ENCODE results near the gene UGT2B11.
A peak's percentile ranks its signal among the peaks of the same experiment; 100 is the strongest.
"Not testable (repeated sequence)": the region's sequence is repeated elsewhere in the genome, so short reads cannot be mapped to it uniquely, and the experiment has no call there.

The UGT2B11 gene

DNA sequence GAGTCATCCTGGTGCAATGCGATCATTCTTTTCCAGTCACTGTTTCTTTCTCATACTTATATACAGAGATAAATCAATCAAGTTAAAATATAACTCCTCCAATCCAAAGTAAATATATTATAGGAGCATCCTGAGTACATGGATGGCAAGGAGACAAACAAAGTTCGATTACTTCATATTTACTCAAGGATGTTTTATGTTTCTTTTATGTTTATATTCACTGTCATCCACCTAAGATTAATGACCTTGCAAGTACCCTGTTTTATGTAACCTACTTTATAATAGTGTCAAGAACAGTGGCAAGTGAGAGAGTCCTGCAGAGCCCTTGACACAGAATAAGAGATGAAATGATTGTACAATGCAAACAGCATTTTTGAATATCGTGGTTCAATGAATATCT lies at the start of gene UGT2B11:
Gene UGT2B11, minus strand, starts transcription at position 33 of the 400 bp plus-strand sequence. Its CDS starts 26 bp downstream, at position 7.
- no peak for DNase-seq

DNA sequence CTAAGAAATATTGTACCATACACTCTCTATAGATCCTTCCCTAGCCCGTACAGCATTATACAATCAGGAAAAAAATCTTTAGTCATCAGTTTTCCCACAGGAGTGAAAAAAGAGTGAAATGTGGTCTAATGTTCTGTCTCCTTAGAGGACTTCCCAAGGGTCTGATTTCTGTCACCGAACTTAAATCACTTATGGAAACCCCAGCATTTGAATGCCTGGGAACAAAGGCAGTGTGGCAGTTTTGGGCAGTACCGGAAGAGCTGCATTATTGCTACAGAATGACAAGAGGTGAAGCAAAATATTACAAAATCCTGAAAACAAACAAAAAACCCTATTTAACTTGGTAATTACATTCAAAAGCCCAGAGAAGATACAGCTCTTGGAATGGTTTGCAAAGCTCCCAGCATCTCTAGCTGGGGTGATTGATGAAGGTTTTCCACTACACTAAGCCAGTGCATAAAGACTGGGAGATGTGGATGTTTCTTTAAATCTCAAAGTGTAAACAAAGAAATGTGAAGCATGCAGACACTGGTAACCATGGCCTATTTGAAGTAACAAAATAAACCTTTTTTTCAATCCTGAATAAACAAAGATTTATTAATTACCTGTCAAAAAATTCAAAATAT lies 38.7 kb upstream of the UGT2B11 start:
- not testable (repeated sequence) for DNase-seq

DNA sequence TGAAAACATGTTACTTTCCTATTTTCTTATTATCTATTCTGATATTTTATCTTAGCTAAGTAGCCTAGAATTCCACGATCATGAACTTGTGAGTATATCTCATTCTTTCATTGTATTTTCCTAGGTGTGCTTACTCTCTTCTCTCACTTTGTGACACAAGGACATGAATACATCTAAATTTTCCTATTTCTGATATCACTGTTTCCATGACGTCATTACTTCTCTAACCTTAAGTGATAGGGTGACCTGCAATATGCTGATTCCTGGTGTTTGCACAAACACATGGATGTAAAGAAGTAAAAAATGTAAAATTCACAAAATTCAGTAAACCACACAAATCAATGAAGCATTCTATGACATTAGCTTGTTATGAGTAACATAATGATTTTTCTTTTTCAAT lies 36.3 kb upstream of the UGT2B11 start:
- not testable (repeated sequence) for DNase-seq

DNA sequence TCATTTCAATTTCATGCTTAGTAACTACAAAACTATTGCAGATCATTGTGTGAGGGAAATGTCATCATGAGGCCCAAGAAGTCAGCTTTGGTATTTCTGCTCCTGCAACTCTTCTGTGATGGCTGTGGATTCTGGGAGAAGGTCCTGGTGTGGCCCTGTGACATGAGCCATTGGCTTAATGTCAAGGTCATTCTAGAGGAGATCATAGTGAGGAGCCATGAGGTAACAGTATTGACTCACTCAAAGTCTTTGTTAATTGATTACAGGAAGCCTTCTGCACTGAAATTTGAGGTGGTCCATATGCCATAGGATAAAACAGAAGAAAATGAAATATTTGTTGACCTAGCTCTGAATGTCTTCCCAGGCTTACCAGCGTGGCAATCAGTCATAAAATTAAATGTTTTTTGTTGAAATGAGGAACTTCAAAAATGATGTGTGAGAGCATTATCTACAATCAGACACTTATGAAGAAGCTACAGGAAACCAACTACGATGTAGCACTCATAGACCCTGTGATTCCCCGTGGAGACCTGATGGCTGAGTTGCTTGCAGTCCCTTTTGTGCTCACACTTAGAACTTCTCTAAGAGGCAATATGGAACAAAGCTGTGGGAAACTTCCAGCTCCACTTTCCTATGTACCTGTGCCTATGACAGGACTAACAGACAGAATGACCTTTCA lies 28.2 kb upstream of the UGT2B11 start:
- DNase-seq, result not testable (repeated sequence)

DNA sequence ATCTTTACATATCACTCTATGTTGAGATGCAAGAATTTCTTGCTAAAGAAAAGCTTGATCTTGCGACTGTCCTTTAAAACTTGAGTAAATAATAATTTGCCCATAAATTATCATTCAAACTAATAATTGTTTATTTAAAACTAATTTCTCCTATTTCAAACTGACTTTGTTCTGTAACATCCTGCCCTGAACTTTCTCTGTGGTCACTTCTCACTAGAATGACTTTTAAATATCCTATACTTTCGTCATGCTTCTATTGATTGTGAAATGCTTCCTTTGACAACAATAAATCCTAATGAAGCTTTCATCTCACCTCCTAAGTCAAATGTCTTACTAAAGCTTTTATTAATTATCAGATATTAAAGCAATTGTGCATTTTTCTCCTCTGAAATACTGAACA lies 27.2 kb upstream of the UGT2B11 start:
- not testable (repeated sequence) for DNase-seq

DNA sequence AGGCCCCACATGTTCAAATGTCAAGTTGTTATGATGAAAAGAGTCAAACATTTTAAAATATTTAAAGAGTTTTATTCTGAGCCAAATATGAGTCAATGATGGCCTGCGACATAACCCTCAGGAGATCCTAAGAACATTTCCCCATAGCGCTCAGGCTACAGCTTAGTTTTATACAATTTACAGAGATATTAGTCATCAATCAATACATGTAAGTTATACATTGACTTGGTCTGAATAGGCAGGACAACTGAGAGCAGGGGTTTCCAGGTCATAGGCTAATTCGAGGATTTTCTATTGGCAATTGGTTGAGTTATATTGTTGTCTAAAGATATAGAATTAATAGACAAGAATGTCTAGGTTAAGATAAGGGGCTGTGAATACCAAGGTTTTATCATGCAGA lies 26.2 kb upstream of the UGT2B11 start:
- DNase-seq, result not testable (repeated sequence)

DNA sequence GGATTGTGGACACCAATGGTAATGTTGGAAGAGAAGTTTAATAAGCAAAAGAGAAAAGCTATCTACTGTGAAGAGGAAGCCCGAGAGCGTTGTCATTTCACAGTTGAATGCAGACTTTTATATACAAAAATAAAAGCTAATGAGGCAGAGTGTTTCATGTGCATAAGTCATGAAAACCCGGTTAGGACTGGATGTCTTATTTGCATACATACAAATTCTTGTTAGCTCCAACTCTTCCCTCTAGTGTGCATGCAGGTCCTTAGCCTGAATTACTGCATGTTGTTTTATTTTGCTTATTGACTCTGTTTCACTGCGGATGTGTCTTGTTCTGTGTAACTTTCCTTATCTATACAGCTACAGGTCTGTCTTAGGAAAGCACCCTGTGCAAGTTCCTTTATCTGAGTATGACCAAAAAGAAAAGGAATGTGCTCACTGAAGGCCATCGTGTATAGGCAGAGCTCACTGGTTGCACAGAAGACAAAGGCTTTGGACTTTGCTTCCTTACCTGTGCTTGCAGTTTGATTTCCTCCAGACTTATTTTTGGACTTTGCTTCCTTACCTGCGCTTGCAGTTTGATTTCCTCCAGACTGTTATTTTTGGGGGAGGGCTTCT lies 25.1 kb upstream of the UGT2B11 start:
- no peak for DNase-seq

DNA sequence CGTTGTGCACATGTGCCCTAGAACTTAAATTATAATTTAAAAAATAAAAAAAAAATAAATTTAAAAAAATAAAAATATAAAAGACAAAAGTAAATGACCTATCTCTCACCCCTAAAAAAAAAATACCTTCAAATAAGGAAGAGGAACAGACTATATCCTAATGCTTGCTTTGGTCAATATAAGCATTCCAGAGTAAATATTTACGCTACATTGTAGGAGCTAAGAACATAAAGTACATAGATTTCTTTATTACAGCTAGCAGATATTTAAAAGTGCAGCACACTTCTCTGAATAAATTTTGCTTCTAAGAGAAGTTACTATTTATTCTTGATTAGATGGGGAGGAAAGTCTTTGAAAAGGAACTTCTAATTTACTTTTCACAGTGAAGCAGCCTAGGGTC lies 24.5 kb upstream of the UGT2B11 start:
- no peak for DNase-seq

DNA sequence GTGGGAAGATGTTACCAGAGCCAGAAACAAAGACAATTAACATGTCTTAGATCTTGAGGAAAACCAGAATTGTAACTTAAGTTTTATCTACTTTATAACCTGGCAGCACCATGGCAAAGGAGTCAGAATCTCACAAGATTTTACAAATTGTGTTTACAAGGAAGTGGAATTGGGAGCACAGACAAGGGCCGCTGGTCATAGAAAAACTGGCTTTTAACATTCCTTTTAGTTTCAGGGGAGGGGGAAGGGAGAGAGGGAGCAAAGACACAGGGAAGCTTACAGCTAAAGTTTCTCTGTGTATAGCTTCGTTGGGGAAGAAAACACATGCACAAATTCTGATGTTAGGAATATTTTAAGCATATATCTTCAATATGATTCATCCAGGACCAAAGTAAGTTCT lies 10.3 kb upstream of the UGT2B11 start:
- no peak for DNase-seq

DNA sequence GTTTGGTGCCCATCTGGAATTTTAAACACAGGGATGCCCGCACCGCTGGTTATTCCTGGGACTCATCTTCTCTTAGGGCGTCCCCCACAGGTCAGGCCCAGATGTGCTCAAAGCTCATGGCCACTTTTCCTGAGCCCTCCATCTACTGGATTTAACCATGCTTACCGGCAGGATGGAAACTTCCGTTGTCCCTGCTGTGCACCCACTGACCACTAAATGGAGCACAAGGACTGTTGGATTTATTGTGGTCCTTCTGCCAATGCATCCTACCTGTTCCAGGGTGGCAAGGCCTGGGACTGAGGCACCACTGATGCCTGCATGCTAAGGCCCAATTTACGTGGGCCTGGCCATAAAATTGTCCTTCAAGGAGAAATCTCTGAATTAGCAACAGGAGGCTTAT lies 8.7 kb upstream of the UGT2B11 start:
- not testable (repeated sequence) for DNase-seq

DNA sequence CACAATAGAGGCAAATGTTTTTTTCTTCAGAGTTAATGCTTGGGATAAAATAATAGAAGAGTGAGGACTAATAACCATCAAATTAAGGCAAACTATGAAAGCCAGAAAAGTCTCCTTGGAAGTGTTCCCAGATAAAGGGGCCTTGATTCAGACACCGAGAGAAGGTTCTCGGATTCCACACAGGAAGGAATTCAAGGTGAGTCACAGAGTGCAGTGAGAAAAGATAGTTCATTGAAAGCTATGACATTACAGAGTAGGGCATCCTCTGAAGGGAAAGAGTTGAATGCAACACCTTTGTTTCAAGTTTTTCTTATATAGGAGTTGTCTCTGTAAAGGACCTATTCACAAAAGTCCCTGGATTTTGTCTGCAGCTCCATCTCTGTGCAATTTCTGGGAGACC lies 3.9 kb upstream of the UGT2B11 start:
- not testable (repeated sequence) for DNase-seq

DNA sequence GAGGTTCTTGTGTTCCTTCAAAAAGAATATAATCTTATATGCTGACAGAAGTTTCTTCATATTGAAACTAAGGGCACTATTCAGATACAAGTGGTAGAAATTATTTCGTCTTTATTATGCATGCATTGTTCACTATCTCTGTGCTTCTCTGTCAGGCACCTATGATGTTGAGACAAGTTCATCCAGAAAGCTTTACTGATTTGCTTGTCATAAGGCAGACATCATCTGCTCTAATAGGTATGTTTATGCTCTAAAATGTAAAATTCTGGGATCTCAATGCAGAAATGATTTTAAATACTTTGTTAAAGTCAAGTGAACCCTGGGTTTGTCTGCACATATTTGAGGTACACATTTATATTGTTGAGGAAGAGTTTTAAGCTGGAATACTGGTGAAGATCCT lies 3.6 kb downstream of the UGT2B11 start:
- no peak for DNase-seq

DNA sequence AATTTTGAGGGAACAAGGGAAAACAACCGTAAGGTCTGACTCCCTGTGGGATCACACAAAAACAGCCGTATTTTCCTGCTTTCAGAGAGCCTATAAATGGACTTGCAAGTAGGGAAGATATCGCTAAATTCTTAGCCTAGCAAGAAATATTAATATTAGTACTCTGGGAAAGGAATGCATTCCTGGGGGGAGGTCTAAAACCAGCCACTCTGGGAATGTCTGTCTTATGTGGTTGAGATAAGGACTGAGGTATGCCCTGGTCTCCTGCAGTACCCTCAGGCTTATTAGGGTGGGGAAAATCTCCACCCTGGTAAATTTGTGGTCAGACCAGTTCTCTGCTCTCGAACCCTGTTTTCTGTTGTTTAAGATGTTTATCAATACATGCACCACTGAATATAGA lies 16.0 kb downstream of the UGT2B11 start:
- not testable (repeated sequence) for DNase-seq

DNA sequence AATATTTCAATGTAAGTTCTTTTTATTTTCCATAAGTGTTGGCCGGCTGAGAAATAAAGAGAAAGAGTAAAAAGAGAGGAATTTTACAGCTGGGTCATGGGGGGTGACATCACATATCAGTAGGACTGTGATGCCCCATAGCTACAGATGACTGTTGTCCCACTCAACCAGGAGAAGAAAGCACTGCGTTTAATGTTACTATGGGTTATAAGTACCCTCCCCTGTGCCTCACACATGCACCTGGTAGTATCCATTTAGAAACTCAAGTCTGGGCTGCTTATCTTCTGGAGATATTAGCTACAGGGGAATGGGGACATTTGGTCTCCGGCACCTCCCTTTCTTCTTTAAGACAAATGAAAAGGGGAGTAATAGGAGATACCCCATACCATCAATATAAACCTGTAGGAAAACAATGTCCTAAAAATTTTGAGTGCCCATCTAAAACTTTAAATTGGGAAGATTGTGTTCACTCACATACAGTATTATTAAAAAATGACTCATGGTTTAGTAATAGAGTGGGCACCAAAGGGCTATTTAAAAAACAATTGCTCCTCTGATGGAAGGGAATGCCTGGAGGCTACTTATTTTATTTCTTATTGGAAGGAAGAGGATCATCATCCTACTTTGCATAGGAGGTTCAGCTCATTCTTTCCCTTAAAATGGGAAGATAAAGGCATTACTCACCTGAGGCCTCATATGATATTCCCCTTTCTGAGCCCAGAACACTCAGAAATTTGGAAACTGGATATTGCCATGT lies 18.2 kb downstream of the UGT2B11 start:
- no peak for DNase-seq

DNA sequence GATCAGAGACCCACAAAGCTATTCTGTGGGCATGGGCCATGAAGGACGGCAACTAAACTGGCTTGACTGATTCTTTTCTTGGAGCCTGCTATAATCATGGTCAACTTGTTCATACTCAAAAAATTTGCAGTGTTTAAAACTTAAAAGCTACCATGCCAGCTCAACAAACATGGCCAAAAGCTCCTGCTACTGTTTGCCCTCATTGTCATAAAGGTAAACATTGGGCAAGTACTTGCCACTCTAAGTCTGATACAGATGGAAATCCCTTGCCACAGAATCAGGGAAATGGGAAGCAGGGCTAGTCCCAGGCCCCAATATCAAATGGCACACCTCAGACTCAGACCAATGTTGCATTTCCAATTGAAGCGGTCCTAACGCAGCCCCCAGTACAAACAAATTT lies 20.4 kb downstream of the UGT2B11 start:
- DNase-seq, result no peak

DNA sequence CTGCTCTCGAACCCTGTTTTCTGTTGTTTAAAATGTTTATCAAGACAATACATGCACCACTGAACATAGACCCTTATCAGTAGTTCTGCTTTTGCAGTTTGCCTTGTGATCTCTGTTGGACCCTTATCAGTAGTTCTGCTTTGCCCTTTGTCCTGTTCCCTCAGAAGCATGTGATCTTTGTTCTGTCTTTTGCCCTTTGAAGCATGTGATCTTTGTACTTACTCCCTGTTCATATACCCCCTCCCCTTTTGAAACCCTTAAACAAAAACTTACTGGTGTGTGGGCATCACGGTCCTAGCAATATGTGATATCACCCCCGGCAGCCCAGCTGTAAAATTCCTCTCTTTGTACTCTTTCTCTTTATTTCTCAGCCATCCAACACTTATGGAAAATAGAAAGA lies 22.6 kb downstream of the UGT2B11 start:
- not testable (repeated sequence) for DNase-seq

DNA sequence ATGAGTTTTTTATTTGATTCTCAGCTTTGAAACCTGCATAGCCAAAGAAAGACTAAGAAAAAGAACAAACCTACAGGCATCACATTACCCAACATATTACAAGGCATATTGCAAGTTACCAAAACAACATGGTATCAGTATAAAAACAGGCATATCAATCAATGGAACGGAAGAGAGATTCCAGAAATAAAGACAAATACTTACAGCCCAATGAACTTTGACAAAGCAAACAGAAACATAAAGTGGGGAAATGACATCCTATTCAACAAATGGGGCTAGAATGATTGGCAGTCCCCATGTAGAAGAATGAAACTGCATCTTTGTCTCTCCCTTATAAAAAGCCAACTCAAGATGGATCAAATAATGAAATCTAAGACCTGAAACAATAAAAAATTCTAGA lies 23.9 kb downstream of the UGT2B11 start:
- DNase-seq, result not testable (repeated sequence)

DNA sequence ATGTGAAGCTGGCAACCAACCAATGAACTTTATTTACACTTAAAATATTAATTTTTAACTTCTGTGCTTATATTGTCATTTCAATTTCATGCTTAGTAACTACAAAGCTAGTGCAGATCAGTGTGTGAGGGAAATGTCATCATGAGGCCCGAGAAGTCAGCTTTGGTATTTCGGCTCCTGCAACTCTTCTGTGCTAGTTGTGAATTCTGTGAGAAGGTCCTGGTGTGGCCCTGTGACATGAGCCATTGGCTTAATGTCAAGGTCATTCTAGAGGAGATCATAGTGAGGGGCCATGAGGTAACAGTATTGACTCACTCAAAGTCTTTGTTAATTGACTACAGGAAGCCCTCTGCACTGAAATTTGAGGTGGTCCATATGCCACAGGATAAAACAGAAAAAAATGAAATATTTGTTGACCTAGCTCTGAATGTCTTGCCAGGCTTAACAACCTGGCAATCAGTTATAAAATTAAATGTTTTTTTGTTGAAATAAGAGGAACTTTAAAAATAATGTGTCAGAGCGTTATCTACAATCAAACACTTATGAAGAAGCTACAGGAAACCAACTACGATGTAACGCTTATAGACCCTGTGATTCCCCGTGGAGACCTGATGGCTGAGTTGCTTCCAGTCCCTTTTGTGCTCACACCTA lies 32.9 kb downstream of the UGT2B11 start:
- not testable (repeated sequence) for DNase-seq

DNA sequence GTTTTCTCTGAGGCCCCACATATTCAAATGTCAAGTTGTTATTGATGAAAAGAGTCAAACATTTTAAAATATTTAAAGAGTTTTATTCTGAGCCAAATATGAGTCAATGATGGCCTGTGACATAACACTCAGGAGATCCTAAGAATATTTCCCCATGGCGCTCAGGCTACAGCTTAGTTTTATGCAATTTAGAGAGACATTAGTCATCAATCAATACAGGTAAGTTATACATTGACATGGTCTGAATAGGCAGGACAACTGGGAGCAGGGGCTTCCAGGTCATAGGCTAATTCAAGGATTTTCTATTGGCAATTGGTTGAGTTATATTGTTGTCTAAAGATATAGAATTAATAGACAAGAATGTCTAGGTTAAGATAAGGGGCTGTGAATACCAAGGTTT lies 34.7 kb downstream of the UGT2B11 start:
- DNase-seq, result not testable (repeated sequence)

DNA sequence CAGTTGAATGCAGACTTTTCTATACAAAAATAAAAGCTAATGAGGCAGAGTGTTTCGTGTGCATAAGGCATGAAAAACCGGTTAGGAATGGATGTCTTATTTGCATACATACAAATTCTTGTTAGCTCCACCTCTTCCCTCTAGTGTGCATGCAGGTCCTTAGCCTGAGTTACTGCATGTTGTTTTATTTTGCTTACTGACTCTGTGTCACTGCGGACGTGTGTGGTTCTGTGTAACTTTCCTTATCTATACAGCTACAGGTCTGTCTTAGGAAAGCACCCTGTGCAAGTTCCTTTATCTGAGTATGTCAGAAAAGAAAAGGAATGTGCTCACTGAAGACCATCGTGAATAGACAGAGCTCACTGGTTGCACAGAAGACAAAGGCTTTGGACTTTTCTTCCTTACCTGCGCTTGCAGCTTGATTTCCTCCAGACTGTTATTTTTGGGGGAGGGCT lies 35.8 kb downstream of the UGT2B11 start:
- not testable (repeated sequence) for DNase-seq

DNA sequence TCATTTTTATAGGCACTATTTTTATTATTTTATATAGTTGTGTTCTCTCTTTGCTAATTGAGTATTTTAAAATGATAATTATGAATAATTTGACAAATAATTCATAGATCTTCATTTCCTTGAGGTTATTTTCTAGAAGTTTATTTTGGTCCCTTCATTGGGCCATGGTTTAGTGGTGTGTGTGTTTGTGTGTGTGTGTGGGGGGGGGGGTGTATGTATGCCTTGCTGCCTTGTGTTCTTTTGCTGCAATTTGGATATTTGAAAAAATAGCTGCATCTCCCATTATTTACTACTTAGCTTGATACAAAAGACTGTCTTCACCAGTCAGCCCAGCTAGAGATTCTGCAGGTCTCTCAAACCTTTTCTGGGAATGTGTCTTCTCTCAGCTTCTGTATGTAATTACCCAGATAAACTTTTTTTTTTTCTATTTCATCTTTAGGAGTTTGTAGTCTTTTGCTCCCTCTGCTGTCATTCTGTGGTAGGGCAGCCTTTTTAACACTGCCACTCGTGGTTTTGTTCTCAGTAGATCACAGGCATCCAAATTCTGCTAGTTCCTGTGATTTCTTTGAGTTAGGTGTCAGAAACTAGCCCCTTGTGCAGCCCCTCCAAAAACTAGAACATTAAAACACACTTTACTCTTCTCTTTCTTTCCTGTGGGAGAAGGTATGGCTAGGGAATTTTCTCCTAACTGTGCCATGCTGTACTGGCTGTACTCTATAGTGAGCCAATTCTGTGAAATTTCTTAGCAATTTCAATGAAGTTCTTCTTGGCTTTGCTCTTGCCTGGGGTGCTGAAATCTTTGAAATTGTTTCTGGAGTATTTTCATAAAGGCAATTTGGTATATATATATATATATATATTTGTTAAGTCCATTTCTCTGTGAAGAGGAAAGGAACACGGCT lies 44.1 kb downstream of the UGT2B11 start:
- DNase-seq, result peak; percentile 17

DNA sequence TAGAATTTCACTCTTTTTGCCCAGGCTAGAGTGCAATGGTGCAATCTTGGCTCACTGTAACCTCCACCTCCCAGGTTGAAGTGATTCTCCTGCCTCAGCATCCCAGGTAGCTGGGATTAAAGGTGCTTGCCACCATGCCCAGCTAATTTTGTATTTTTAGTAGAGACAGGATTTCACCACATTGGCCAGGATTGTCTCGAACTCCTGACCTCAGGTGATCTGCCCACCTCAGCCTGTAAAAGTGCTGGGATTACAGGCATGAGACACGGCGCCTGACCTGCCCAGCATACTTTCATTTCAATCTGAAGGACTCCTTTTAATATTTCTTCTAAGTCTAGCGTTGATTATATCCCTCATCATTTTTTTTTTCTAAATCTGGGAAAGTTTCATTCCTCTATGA lies 45.4 kb downstream of the UGT2B11 start:
- not testable (repeated sequence) for DNase-seq
